HL-60/S4 (cell line): Measurements from ENCODE around the gene HOXA3.

Experiments used
- in situ Hi-C: fragments of 300-500 bp; cut with MboI; formaldehyde crosslinking; loops from 2 replicates; pipeline ENCODE4 v1.14.3; 2022; ENCODE audit warnings: low sequenced_read_pairs

Gene HOXA3

DNA sequence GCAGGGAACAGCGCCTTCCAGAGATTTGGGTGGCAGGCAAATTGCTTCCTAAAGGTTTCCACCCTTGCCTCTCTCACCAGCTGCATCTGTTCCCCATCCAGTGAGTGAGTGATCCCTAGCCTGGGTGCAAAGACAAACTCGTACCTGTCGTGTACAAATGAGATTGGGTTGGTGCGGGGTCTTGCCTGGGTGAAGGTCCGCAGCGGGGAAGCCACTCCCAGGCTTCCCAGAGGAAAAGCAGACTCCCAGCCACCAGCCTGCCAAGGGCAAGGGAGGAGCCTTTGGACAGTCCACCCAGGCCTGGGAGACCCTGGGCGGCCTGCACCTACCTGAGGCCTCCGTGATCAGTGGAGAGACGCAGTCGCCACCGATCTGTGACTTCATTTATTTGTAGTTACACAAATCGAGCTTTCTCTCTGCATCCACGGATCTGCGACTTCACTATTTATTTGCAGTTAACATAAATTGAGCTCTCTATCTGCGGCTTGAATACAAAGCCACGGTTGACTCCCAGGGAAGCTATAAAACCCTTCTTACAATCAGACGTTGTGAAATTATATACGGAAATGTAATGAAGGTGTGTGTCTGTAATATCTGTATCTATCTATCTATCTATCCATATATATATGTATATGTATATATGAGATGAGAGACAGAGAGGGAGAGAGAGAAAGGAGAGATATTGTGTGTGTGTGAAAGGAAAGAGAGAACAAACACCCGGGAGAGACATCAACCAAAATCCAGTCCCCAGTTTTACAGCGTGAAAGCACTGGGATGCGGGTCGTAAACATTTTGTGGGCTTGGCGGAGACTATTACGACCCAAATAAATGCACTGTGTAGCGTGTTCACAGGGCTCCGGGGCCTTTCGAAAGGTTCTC lies 7.1 kb upstream of the HOXA3 start:
- in situ Hi-C loops: loop anchor here (25.0 kb wide), 1 partner anchor 797 kb away; no protein-coding TSS in a partner anchor

GRCh38 chr7:27158436-27159265 lies 6.3 kb upstream of the HOXA3 start:
- in situ Hi-C loops: loop anchor here (25.0 kb wide), 1 partner anchor 796 kb away; no protein-coding TSS in a partner anchor

DNA sequence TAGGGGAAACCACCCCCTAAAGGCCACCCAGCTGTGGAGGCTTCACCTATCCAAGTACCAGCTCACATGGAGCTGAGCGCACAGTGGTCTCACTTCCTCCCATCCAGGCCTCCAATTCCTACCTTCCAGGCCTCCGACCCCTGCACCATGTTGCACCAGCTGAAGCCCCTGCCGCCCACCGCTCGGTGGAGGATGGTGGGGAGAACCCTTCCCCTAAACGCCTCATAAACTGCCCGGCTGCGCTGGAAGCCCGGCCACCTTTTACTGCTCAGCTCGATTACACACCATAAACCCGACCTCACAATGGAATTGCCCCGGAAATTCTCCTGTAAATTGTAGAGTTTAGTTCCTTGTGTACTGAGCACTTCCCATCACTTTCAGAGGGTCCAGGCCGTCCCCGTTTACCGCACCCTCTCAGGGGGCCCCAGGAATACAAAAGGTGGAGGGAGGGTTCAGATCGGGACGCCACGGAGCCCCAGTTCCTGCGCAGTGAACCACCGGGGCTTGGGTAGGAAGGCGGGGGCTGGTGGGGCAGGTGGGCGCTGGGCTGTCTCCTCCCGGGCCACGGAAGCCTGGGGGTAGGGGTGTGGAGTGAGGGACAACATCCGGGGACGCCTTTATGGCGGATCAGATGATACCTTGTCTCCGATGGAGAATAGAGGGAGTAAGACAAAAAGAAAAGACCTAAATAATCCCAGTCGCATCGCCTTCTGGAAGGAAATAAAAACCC lies 5.5 kb upstream of the HOXA3 start:
- in situ Hi-C loops: loop anchor here (25.0 kb wide), 1 partner anchor 796 kb away; no protein-coding TSS in a partner anchor

DNA sequence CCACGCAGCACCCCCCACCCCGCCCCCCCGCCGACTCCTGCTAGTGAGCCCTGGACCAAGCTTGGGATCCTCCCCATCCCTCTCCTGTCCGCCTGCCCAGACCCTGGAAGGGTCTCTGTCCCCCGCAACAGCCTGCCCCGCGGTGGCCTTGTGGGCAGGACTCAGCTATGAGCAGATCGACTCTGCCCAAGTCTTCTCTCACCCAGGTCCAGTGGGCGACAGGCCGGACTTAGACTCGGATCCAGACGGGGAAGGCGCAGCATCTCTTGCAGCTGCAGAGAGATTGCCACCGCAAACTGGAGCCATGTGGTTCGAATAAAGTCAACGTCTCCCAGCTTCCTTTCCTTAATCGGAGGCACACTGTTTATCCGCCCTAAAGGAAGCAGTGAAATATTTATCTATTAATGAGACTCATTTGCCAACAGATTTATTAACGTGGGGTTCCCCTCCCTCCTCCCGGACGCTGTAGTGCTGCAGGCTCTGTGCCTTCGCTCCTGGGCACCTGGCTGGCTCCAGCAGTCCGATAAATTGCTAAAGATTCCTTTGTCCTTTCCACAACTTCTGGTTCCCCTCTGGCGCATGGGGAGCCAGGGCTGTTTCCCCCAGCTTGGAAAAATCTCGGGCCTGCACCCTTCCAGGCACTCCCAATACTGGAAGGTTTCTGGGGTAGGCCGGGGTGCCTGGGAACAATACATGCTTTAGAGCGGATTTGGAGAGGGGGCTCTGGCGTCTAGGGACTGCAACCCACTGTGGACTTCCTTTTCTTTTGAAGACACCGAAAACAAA lies 4.7 kb upstream of the HOXA3 start:
- in situ Hi-C loops: loop anchor here (25.0 kb wide), 1 partner anchor 795 kb away; no protein-coding TSS in a partner anchor

DNA sequence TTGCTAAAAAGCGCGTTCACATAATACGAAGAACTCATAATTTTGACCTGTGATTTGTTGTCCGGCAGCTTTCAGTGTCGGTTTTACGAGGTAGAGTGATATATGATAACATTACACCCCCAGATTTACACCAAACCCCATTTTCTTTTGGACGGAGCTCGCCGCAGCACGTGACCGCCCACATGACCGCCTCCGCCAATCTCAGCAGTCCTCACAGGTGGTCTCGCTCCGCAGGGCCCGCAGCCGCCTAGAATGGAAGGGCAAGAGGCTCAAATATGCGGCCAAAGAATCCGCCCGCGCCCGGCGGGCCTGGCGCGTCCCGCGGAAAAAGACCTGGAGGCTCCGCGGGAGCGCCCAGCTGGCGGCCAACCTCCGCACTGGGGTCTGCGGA lies 4.1 kb upstream of the HOXA3 start, which contains the start of gene HOXA7:
HOXA7 (minus strand) TSS at position 168 of the 391 bp plus-strand sequence; CDS start at position 38, 130 bp downstream.
- in situ Hi-C loops: loop anchor here (25.0 kb wide), 1 partner anchor 794 kb away; no protein-coding TSS in a partner anchor

- in situ Hi-C loops: loop anchor here (25.0 kb wide), 1 partner anchor 794 kb away; no protein-coding TSS in a partner anchor
These were observed 3.6 kb upstream of the HOXA3 start for GRCh38 chr7:27155816-27156507.

- in situ Hi-C loops: loop anchor here (25.0 kb wide), 1 partner anchor 793 kb away; no protein-coding TSS in a partner anchor
These were observed 2.8 kb upstream of the HOXA3 start for GRCh38 chr7:27154901-27155815.

DNA sequence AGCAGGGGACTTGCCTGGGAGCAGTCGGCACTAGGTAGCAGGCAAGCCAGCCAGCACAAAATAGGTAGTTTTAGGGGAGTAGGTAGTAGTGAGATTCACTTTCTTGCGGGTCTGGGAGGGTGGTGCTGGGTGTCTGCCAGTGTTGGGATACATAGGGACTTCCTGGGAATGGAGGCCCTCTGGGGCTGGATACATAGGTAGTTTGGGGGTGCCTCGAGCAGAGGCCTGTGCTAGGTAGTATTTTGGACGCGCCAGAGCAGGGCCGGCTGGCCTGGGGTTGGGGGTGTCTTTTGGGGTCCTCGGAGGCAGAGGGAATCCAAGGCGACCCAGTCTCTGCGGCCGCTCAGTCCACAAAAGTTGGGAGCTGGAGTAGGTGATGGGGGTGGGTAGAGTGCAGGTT lies 2.0 kb upstream of the HOXA3 start:
- in situ Hi-C loops: loop anchor here (25.0 kb wide), 1 partner anchor 792 kb away; no protein-coding TSS in a partner anchor

DNA sequence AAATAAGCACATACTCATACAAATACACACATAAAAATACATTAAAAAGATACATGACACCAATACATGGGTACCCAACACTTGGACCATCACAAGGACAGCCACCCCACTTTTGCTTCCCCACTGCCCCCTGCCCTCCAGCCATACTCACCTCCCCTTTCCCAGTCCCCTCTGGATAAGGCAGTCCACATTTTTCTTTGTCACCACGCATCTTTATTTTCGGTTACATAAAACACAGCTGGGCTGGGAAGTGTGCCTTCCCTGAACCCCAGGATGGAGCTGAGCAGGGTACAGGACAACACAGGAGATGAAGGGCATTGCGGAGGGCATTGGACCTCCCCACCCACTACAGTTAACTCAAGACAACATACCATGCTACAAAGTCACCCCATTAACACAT lies 1.1 kb upstream of the HOXA3 start:
- in situ Hi-C loops: loop anchor here (25.0 kb wide), 1 partner anchor 791 kb away; no protein-coding TSS in a partner anchor

DNA sequence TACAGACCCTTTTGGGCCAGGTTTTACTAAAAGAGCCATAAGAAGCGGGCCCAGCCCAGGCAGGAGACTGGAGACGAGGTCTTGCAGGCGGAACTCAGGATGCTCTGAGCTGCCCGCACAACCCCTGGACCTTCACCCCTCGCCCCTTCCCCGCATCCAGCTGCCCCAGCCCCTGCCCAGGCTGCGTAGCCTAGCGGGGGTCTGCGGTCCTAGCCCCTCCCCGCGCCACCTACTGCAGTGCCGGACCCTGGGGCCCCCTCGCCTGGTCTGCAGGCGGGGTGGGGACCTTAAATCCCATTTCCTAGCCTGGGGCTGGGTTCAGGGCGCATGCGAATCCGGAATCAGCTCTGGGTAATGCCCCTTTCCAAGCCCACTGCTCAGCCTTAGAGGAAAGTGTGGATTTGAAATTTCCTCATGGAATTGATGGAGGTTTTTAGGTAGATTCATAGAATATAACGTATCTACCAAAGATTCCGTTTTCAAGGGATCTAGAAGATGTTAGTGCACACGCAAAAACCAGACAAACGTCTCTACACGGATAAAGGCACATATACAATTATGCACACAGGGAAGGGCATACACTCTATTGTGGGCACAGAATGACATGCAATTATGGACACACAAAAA lies 546 bp upstream of the HOXA3 start:
- in situ Hi-C loops: loop anchor here (25.0 kb wide), 1 partner anchor 791 kb away; no protein-coding TSS in a partner anchor

GRCh38 chr7:27151341-27151930 lies 947 bp downstream of the HOXA3 start:
- in situ Hi-C loops: loop anchor here (25.0 kb wide), 1 partner anchor 789 kb away; no protein-coding TSS in a partner anchor

GRCh38 chr7:27150568-27151340 lies 1.6 kb downstream of the HOXA3 start:
- in situ Hi-C loops: loop anchor here (25.0 kb wide), 1 partner anchor 788 kb away; no protein-coding TSS in a partner anchor

DNA sequence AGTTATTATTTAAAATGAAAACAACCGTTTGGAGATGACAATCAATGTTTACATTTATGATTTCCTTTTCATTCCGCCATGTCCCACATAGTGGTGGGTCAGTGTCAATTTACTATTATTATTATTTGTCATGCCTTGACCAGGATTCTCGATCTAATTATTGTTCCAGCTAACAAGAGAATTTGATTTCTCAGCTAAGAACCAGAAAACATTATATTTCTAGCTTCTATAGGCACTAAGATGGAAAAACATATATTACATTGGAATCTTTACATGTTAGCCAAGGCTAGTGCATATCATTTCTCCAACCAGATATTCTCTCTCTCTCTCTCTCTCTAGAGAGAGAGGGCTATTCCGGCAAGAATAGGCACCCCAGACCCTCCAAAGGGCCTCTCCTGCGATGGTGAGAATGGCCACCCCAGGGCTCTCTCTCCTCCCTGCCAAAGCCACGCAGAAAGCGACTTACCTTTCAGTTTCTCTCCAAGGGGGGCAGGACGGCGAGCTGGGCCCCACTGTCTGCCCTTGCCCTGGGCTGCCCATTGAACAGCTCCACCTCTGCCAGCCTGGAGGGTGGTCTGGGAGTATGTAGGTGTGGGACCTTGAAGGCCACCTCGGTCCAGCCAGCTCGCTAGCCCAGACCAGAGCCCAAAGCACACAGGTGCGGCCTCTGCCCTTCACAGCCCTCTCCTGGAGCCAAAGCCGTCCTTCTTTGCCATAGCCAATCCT lies 2.4 kb downstream of the HOXA3 start:
- in situ Hi-C loops: loop anchor here (25.0 kb wide), 1 partner anchor 788 kb away; no protein-coding TSS in a partner anchor

GRCh38 chr7:27148756-27149641 lies 3.4 kb downstream of the HOXA3 start:
- in situ Hi-C loops: no loop called here
